CD4-positive, CD25-positive, alpha-beta regulatory T cell (primary cell): Measurements from ENCODE around the gene MPRIP. TPM values are rescaled to one million over a fixed set of nuclear protein-coding genes. Genes with fewer than 3 reads are reported as not detected.

ENCODE experiments used
- ATAC-seq, 2 donors: fragments of 150-1000 bp; cut with Tn5 transposase; one replicate each; pipeline ENCODE4 v1.10.0; 2021; ENCODE audit warnings: low read depth in 2 of 2, moderate number of reproducible peaks in 2 of 2, moderate library complexity in 1 of 2
- DNase-seq, 3 donors: peaks; one replicate each; pipeline versions ENCODE4 v3.0.0 to v3.0.0-alpha.2; 2012 to 2022; ENCODE audit warnings: mixed read lengths in 1 of 3
- H3K27ac ChIP-seq: one replicate; pipeline ENCODE4 v1.7.0; 2013; ENCODE audit warnings: mild to moderate bottlenecking, low read length; ENCODE audit not compliant: insufficient read depth, poor library complexity, severe bottlenecking
- H3K27me3 ChIP-seq: one replicate; pipeline ENCODE4 v1.7.0; 2013; ENCODE audit warnings: low read length; ENCODE audit not compliant: control insufficient read depth, insufficient read depth
- H3K36me3 ChIP-seq: one replicate; pipeline ENCODE4 v1.7.0; 2013; ENCODE audit warnings: mild to moderate bottlenecking, low read length, moderate library complexity; ENCODE audit not compliant: control insufficient read depth, insufficient read depth
- H3K4me1 ChIP-seq: 2 replicates; pipeline ENCODE4 v1.7.0; 2013; ENCODE audit warnings: mild to moderate bottlenecking, low read length; ENCODE audit not compliant: insufficient read depth, control insufficient read depth, poor library complexity, severe bottlenecking
- H3K4me3 ChIP-seq: one replicate; pipeline ENCODE4 v1.7.0; 2013; ENCODE audit warnings: low read depth, mild to moderate bottlenecking, low read length, moderate library complexity
- H3K9me3 ChIP-seq, 2 experiments: 1 replicate in 1 of 2; 2 replicates in 1 of 2; pipeline ENCODE4 v1.7.0; 2013; ENCODE audit warnings: low read length in 2 of 2, mild to moderate bottlenecking in 1 of 2, moderate library complexity in 1 of 2; ENCODE audit not compliant: control insufficient read depth in 2 of 2
- H3K27ac Mint-ChIP-seq, 3 donors: one replicate each; pipeline ENCODE4 v1.8.0; 2020 to 2022; ENCODE audit warnings: mild to moderate bottlenecking in 3 of 3, mixed read lengths in 3 of 3, moderate library complexity in 2 of 3
- H3K27me3 Mint-ChIP-seq: one replicate; pipeline ENCODE4 v1.8.0; 2022; ENCODE audit warnings: mild to moderate bottlenecking, mixed read lengths
- H3K36me3 Mint-ChIP-seq: one replicate; pipeline ENCODE4 v1.8.0; 2020; ENCODE audit warnings: mixed read lengths
- H3K4me1 Mint-ChIP-seq, 4 donors: one replicate each; pipeline ENCODE4 v1.8.0; 2020 to 2022; ENCODE audit warnings: mixed read lengths in 4 of 4, mild to moderate bottlenecking in 1 of 4
- H3K4me3 Mint-ChIP-seq, 4 donors: one replicate each; pipeline ENCODE4 v1.8.0; 2020 to 2022; ENCODE audit warnings: mild to moderate bottlenecking in 4 of 4, mixed read lengths in 4 of 4, moderate library complexity in 3 of 4
- H3K9me3 Mint-ChIP-seq, 7 donors: one replicate each; pipeline ENCODE4 v1.8.0; 2020 to 2022; ENCODE audit warnings: mixed read lengths in 7 of 7, mild to moderate bottlenecking in 3 of 7, moderate library complexity in 2 of 7
- polyA plus RNA-seq, 4 donors: library from polyadenylated mRNA; unstranded; fragments of 300-500 nt; fragmentation: Illumina TruSeq; gene quantifications; one replicate each; pipeline ENCODE4 v1.2.3, GENCODE V29; 2021
- total RNA-seq: library from RNA; stranded (reverse); gene quantifications from one replicate; pipeline ENCODE4 v1.2.3, GENCODE V29; 2022

Gene MPRIP
- total and polyA plus RNA-seq, 5 donors from 2014 or later = 49.0 to 234 (median 58.0) TPM

DNA sequence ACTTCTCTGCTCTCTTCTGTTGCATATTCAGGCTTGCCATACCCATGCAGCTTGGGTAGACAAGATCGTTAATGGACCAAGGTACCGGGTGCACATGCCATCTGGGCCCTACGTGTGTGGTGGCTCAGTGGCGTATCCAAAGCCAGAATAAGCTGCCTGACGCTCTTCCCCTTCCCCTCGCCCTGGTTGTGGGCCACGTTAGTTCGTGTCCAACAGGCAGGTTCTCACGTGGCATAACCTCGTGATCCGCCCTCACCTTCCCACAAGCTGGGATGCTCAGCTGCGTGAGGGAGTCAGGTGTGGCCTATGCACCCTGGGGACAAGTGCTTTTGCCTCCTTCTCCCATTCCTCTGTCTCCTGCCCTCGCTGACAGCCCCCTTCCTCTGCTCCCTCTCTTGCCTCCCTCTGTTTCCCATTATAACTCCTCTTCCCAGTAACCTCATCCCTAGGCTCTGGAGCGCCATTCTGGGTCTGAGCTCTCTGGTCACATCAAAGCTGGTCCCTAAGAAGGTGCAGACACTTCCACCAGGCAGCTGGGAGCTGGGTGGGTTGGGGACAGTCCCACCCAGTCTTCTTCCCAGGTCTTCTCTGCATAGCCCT is 86.3 kb downstream of the MPRIP start:
- Mint-ChIP-seq H3K9me3 (no peaks in the 10 kb centered on the region), H3K27ac (peak overlapping the region in 2 of 3 donors; percentile 15 to 59), H3K27me3 (no peaks in the 10 kb centered on the region), H3K4me3 (no peak overlapping the region), H3K36me3 (peaks cover 9% of the 10 kb centered on the region), H3K4me1 (peaks cover 10 to 39% (median 25%) of the 10 kb centered on the region in 4 donors)
- Histone ChIP-seq H3K4me3 (no peak overlapping the region), H3K36me3 (peaks cover 50% of the 10 kb centered on the region), H3K27me3 (no peaks in the 10 kb centered on the region), H3K27ac (no peak overlapping the region), H3K4me1 (peaks cover 30% of the 10 kb centered on the region), H3K9me3 (no peaks in the 10 kb centered on the region)
- ATAC-seq (no peak), DNase-seq (no peak)

DNA sequence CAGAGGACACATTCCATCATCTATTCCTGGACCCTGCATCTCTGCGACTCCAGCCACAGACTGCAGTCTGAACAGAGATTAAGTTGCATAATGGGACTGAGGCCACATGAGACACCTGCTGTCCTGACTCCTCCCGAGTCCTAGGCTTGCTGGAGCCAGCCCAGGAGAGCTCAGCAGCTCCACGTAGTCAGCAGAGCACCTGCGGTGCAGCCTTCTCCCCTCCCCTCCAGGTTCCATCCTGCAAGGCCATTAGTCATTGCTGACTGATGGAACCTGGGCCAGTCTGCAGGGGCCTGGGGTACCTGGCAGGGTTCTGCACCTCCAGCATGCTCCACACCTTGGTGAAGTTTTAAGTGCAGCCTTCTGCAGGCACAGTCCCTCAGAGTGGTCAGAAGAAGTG is 87.2 kb downstream of the MPRIP start:
- Histone ChIP-seq H3K27ac (no peak overlapping the region), H3K4me1 (peaks cover 26% of the 10 kb centered on the region), H3K4me3 (no peak overlapping the region), H3K9me3 (no peaks in the 10 kb centered on the region), H3K27me3 (no peaks in the 10 kb centered on the region), H3K36me3 (peaks cover 55% of the 10 kb centered on the region)
- H3K4me1 Mint-ChIP-seq = peaks cover 2 to 31% (median 17%) of the 10 kb centered on the region in 4 donors
- ATAC-seq (no peak), DNase-seq (no peak)
- H3K4me3 Mint-ChIP-seq = no peak overlapping the region
- H3K9me3 Mint-ChIP-seq = no peaks in the 10 kb centered on the region
- peak overlapping the region in 1 of 3 donors; percentile 15 for H3K27ac Mint-ChIP-seq
- no peaks in the 10 kb centered on the region for H3K27me3 Mint-ChIP-seq
- H3K36me3 Mint-ChIP-seq = peaks cover 9% of the 10 kb centered on the region

DNA sequence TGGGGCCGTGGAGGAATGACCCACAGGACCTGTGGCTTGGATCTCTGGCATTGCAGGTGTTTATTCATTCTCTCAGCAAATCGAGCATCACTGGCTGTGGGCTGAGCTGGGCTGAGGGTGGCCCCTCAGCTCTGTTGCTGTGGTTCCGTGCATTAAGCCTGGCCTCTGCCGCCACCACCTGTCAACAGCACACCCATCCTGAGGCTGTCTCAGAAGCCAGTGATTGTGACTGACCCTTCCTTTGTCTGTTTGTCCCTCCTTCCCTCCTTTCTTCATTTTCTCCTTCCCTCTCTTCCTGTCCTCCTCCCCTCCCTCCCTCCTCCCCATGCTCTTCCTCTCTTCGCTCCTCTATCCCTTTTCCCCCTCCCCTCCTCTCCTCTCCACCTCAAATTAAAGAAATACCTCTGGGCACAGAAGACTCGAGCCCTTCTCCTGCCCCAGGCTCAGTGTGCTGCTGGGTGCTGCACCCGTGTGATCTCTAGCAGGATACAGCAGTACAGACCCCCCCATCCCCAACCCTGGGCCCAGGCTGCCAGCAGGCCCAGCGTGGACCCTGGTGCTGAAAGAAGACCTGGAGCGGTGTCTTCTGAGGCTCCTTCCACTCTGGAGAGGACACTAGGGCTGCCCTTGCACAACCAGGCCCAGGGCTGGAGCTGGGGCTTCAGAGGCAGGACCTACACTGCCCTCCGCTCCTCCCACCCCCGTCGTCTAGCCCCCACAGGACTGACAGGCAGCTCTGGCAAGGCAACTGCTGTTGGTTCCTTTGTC is 88.0 kb downstream of the MPRIP start:
- DNase-seq (no peak), ATAC-seq (no peak)
- Histone ChIP-seq H3K4me1 (peaks cover 18% of the 10 kb centered on the region), H3K4me3 (no peak overlapping the region), H3K9me3 (no peaks in the 10 kb centered on the region), H3K36me3 (peaks cover 55% of the 10 kb centered on the region), H3K27me3 (no peaks in the 10 kb centered on the region), H3K27ac (no peak overlapping the region)
- H3K27me3 Mint-ChIP-seq = no peaks in the 10 kb centered on the region
- H3K9me3 Mint-ChIP-seq = no peaks in the 10 kb centered on the region
- no peak overlapping the region for H3K27ac Mint-ChIP-seq
- H3K4me1 Mint-ChIP-seq = peaks cover 0 to 23% (median 12%) of the 10 kb centered on the region in 4 donors
- H3K4me3 Mint-ChIP-seq = no peak overlapping the region
- H3K36me3 Mint-ChIP-seq = peaks cover 9% of the 10 kb centered on the region

GRCh38 chr17:17131839-17132238 is 89.6 kb downstream of the MPRIP start:
- H3K36me3 Mint-ChIP-seq = peaks cover 9% of the 10 kb centered on the region
- H3K4me1 Mint-ChIP-seq = peaks cover 0 to 7% (median 3%) of the 10 kb centered on the region in 4 donors
- no peak overlapping the region for H3K4me3 ChIP-seq
- no peak overlapping the region for H3K27ac ChIP-seq
- H3K27me3 ChIP-seq = no peaks in the 10 kb centered on the region
- peaks cover 2% of the 10 kb centered on the region for H3K4me1 ChIP-seq
- no peak overlapping the region for H3K27ac Mint-ChIP-seq
- H3K36me3 ChIP-seq = peaks cover 59% of the 10 kb centered on the region
- no peak overlapping the region for H3K4me3 Mint-ChIP-seq
- no peaks in the 10 kb centered on the region for H3K9me3 ChIP-seq
- ATAC-seq (no peak), DNase-seq (no peak)
- H3K9me3 Mint-ChIP-seq = no peaks in the 10 kb centered on the region
- H3K27me3 Mint-ChIP-seq = no peaks in the 10 kb centered on the region

DNA sequence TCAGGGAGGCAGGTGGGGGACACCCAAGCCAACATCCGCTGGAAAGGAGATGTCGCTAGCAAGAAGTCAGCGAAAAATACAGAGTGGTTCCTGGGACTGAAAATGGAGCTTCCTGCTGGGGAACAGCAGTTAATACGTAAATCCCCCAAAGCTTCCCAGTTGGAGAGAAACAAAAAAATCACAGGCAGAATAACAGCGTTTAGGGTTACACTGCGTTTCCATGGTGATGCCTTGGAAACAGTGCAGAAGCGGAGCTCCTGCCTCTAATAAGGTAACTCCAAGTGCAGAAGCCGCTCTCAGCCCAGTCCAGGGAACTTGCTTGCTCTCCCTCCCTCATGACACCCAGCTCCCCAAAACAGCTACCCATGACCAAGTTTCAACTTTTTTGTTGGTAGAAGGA is 90.5 kb downstream of the MPRIP start:
- no peak overlapping the region for H3K27ac ChIP-seq
- ATAC-seq (no peak), DNase-seq (no peak)
- no peaks in the 10 kb centered on the region for H3K27me3 Mint-ChIP-seq
- H3K9me3 Mint-ChIP-seq = no peaks in the 10 kb centered on the region
- peaks cover 56% of the 10 kb centered on the region for H3K36me3 ChIP-seq
- H3K4me3 Mint-ChIP-seq = no peak overlapping the region
- H3K4me3 ChIP-seq = no peak overlapping the region
- H3K4me1 ChIP-seq = no peaks in the 10 kb centered on the region
- H3K27ac Mint-ChIP-seq = peak overlapping the region in 1 of 3 donors; percentile 32
- H3K4me1 Mint-ChIP-seq = peaks cover 0 to 3% (median under 1%) of the 10 kb centered on the region in 4 donors
- H3K27me3 ChIP-seq = no peaks in the 10 kb centered on the region
- H3K36me3 Mint-ChIP-seq = peaks cover 9% of the 10 kb centered on the region
- H3K9me3 ChIP-seq = no peaks in the 10 kb centered on the region

- H3K27ac ChIP-seq = no peak overlapping the region
- DNase-seq (no peak), ATAC-seq (no peak)
- Mint-ChIP-seq H3K9me3 (no peaks in the 10 kb centered on the region), H3K27me3 (no peaks in the 10 kb centered on the region), H3K4me3 (no peak overlapping the region), H3K4me1 (peaks cover 0 to 1% (median 0%) of the 10 kb centered on the region in 4 donors), H3K27ac (peak overlapping the region in 1 of 3 donors; percentile 35), H3K36me3 (peaks cover 5% of the 10 kb centered on the region)
- H3K36me3 ChIP-seq = peaks cover 62% of the 10 kb centered on the region
- no peak overlapping the region for H3K4me3 ChIP-seq
- no peaks in the 10 kb centered on the region for H3K27me3 ChIP-seq
- H3K4me1 ChIP-seq = no peaks in the 10 kb centered on the region
- no peaks in the 10 kb centered on the region for H3K9me3 ChIP-seq
These were observed 92.0 kb downstream of the MPRIP start for GRCh38 chr17:17134051-17134956.

GRCh38 chr17:17134957-17135333 is 92.7 kb downstream of the MPRIP start:
- H3K27me3 ChIP-seq = no peaks in the 10 kb centered on the region
- no peak overlapping the region for H3K27ac ChIP-seq
- peaks cover 4% of the 10 kb centered on the region for H3K36me3 Mint-ChIP-seq
- no peaks in the 10 kb centered on the region for H3K9me3 ChIP-seq
- no peaks in the 10 kb centered on the region for H3K4me1 ChIP-seq
- H3K9me3 Mint-ChIP-seq = no peaks in the 10 kb centered on the region
- no peak overlapping the region for H3K4me3 Mint-ChIP-seq
- no peaks in the 10 kb centered on the region for H3K27me3 Mint-ChIP-seq
- ATAC-seq = no peak
- peak overlapping the region in 2 of 3 donors; percentile 32 to 35 for H3K27ac Mint-ChIP-seq
- no peak for DNase-seq
- H3K4me1 Mint-ChIP-seq = peaks cover 0 to 1% (median 0%) of the 10 kb centered on the region in 4 donors
- H3K36me3 ChIP-seq = peaks cover 62% of the 10 kb centered on the region
- no peak overlapping the region for H3K4me3 ChIP-seq
